HCT116 (cell line): ENCODE measurements around the gene PTPN18. TPM values are rescaled to one million over a fixed set of nuclear protein-coding genes. Genes with fewer than 3 reads are reported as not detected.

Experiments used
- ATAC-seq: fragments of 200-7000 bp; cut with Tn5 transposase; 2 replicates; pipeline ENCODE4 v1.9.1; 2020; ENCODE audit warnings: mild to moderate bottlenecking, moderate library complexity
- BruUV-seq: library from RNA; stranded (reverse); fragments of 400-500 nt; replicated peaks from 2 replicates; lab custom pipeline; 2021; lab: Mats Ljungman, UMichigan
- CTCF ChIA-PET: fragments of 300-600 bp; sonication (Branson Sonifier 250); formaldehyde crosslinking; loops from one replicate; lab custom pipeline; 2021; ENCODE audit warnings: antibody characterized with exemption; lab: Charles Lee
- POLR2A ChIA-PET: fragments of 300-600, 350-600 bp; sonication (Branson Sonifier 250); formaldehyde crosslinking; loops from one replicate; lab custom pipeline; 2021; ENCODE audit warnings: antibody characterized with exemption; lab: Charles Lee
- RAD21 ChIA-PET, 2 experiments: fragments of 300-600 bp; sonication (Branson Sonifier 250); formaldehyde crosslinking; loops; one replicate each; lab custom pipeline; 2023; ENCODE audit warnings: low total read pairs in 2 of 2; ENCODE audit not compliant: uncharacterized antibody in 2 of 2, unreplicated experiment in 2 of 2, low non-redundant PET in 1 of 2; lab: Charles Lee
- DNase-seq: peaks from one replicate; pipeline ENCODE4 v3.0.0-alpha.2; 2010; ENCODE audit warnings: low read depth, low spot score
- H2AFZ ChIP-seq: fragments of 200-600 bp; shearing (Covaris generic), sonication (generic); 2 replicates; pipeline ENCODE4 v1.6.1; 2017; ENCODE audit warnings: low read depth, mixed run types, mixed read lengths, antibody characterized with exemption, low read length; ENCODE audit not compliant: poor library complexity, severe bottlenecking
- H3K27ac ChIP-seq: 2 replicates; pipeline ENCODE4 v1.5.1; 2012; ENCODE audit warnings: low read depth, low read length
- H3K27me3 ChIP-seq: fragments of 200-600 bp; sonication (generic); 2 replicates; pipeline ENCODE4 v1.6.1; 2016; ENCODE audit warnings: mixed run types, low read length, mixed read lengths; ENCODE audit not compliant: insufficient read depth
- H3K36me3 ChIP-seq, 2 experiments: fragments of 200-500 bp in 1 of 2; fragments of 200-600 bp in 1 of 2; sonication (Bioruptor generic) in 1 of 2; sonication (generic) in 1 of 2; 2 replicates each; pipeline versions ENCODE4 v1.5.1 to v1.6.1; 2014 to 2016; ENCODE audit warnings: low read length in 2 of 2, inconsistent platforms in 1 of 2, mixed read lengths in 1 of 2, mixed run types in 1 of 2; ENCODE audit not compliant: insufficient read depth in 2 of 2, control insufficient read depth in 1 of 2
- H3K4me1 ChIP-seq, 2 experiments: fragments of 200-600 bp in 1 of 2; sonication (generic) in 1 of 2; 2 replicates each; pipeline versions ENCODE4 v1.5.1 to v1.6.1; 2012 to 2017; ENCODE audit warnings: low read length in 2 of 2, inconsistent platforms in 1 of 2, mild to moderate bottlenecking in 1 of 2, mixed read lengths in 1 of 2, mixed run types in 1 of 2, moderate library complexity in 1 of 2; ENCODE audit not compliant: insufficient read depth in 2 of 2, control insufficient read depth in 1 of 2
- H3K4me2 ChIP-seq: fragments of 200-600 bp; sonication (generic); 2 replicates; pipeline ENCODE4 v1.6.1; 2017; ENCODE audit warnings: mixed run types, low read length, mixed read lengths
- H3K4me3 ChIP-seq, 2 experiments: fragments of 200-600 bp in 1 of 2; sonication (generic) in 1 of 2; replicated peaks in 1 of 2; 2 replicates each; pipeline ENCODE4 v1.5.1; 2011 to 2016; ENCODE audit warnings: low read length in 2 of 2, control low read depth in 1 of 2, low read depth in 1 of 2, mild to moderate bottlenecking in 1 of 2, mixed read lengths in 1 of 2, mixed run types in 1 of 2
- H3K79me2 ChIP-seq: fragments of 200-600 bp; sonication (generic); 2 replicates; pipeline ENCODE4 v1.6.1; 2017; ENCODE audit warnings: mild to moderate bottlenecking, mixed run types, low read length, moderate library complexity, mixed read lengths; ENCODE audit not compliant: insufficient read depth
- H3K9ac ChIP-seq: fragments of 200-600 bp; sonication (generic); 2 replicates; pipeline ENCODE4 v1.6.1; 2016; ENCODE audit warnings: low read length, mixed read lengths
- H3K9me2 ChIP-seq: fragments of 200-600 bp; sonication (generic), shearing (Covaris generic); 2 replicates; pipeline ENCODE4 v1.6.1; 2017; ENCODE audit warnings: mixed run types, mild to moderate bottlenecking, moderate library complexity; ENCODE audit not compliant: insufficient read depth
- H3K9me3 ChIP-seq, 2 experiments: fragments of 200-500 bp in 1 of 2; fragments of 200-600 bp in 1 of 2; sonication (Bioruptor generic) in 1 of 2; sonication (generic) in 1 of 2; 2 replicates each; pipeline ENCODE4 v1.6.1; 2014 to 2017; ENCODE audit warnings: low read length in 2 of 2, mixed read lengths in 2 of 2, inconsistent platforms in 1 of 2, low read depth in 1 of 2, mild to moderate bottlenecking in 1 of 2, mixed run types in 1 of 2, moderate library complexity in 1 of 2; ENCODE audit not compliant: control insufficient read depth in 1 of 2, insufficient read depth in 1 of 2
- H4K20me1 ChIP-seq: fragments of 200-600 bp; sonication (generic), shearing (Covaris generic); 2 replicates; pipeline ENCODE4 v1.6.1; 2017; ENCODE audit warnings: mixed run types, mild to moderate bottlenecking, moderate library complexity; ENCODE audit not compliant: insufficient read depth
- EZH2phosphoT487 ChIP-seq: fragments of 200-600 bp; IDR thresholded peaks from 2 replicates; pipeline ENCODE4 v1.6.1; 2018; ENCODE audit warnings: antibody characterized with exemption, borderline replicate concordance
- FOSL1 ChIP-seq: IDR thresholded peaks from 2 replicates; pipeline ENCODE4 v1.6.1; 2012; ENCODE audit warnings: low read depth
- JUND ChIP-seq: IDR thresholded peaks from 2 replicates; pipeline ENCODE4 v1.6.1; 2012
- POLR2AphosphoS5 ChIP-seq: IDR thresholded peaks from 2 replicates; pipeline ENCODE4 v1.6.1; 2011; ENCODE audit warnings: mild to moderate bottlenecking, low read depth, low read length, moderate library complexity
- RAD21 ChIP-seq: IDR thresholded peaks from 2 replicates; pipeline ENCODE4 v1.6.1; 2012; ENCODE audit warnings: low read depth, mild to moderate bottlenecking
- ZFX ChIP-seq: fragments of 450-650 bp; IDR thresholded peaks from 2 replicates; pipeline ENCODE4 v1.6.1; 2017
- ZNF274 ChIP-seq: fragments of 200-500 bp; sonication (Bioruptor generic); IDR thresholded peaks from 2 replicates; pipeline ENCODE4 v1.6.1; 2014; ENCODE audit warnings: mild to moderate bottlenecking, low read depth, low read length, inconsistent platforms
- intact Hi-C: fragments of 100-400 bp; cut with micrococcal nuclease; formaldehyde crosslinking; loops from 2 replicates; pipeline ENCODE4 v1.10.0; 2022
- total RNA-seq: library from RNA; stranded (reverse); gene quantifications from one replicate; pipeline ENCODE4 v1.2.1, GENCODE V29; 2021; ENCODE audit not compliant: unreplicated experiment

PTPN18 gene
- total RNA-seq, 1 experiment from 2014 or later, result 52.4 TPM

- Histone ChIP-seq H2AFZ (no peak overlapping the region), H3K9me2 (no peaks in the 10 kb centered on the region), H3K4me2 (peak overlapping the region; percentile 45), H3K79me2 (0 out of 2 replicates have a peak, but pooled peaks cover 7% of the 10 kb centered on the region), H3K36me3 (peaks cover 0 to 6% of the 10 kb centered on the region in 2 experiments; a peak in 1 of 4 replicates), H3K4me3 (no peak overlapping the region), H3K9me3 (no peaks in the 10 kb centered on the region), H3K4me1 (peaks cover 17 to 32% of the 10 kb centered on the region in 2 experiments; a peak in 3 of 4 replicates), H3K27ac (no peak overlapping the region), H3K27me3 (no peaks in the 10 kb centered on the region), H4K20me1 (no peaks in the 10 kb centered on the region), H3K9ac (no peak overlapping the region)
- intact Hi-C loops, result loop anchor here (5.0 kb wide), 1 partner anchor 42 kb away; no protein-coding TSS in a partner anchor
- no peak for DNase-seq
- TF ChIP-seq EZH2phosphoT487 (no peak), FOSL1 (0 out of 2 replicates have a peak, but pooled peaks have one; percentile 12), POLR2AphosphoS5 (0 out of 2 replicates have a peak, but pooled peaks have one; percentile 0), JUND (no peak), ZFX (no peak), RAD21 (no peak), ZNF274 (no peak)
- ChIA-PET RAD21 (no interaction called here), CTCF (interaction anchor here (2.6 kb wide), 1 partner anchor 32 kb away, joined by 12 read pairs; the partner anchor contains the start of gene IMP4), POLR2A (no interaction called here)
- ATAC-seq, result no peak
- BruUV-seq, result no TSS peak
Observed at GRCh38 chr2:130374587-130375290, 18.9 kb downstream of the PTPN18 start.
